ENCODE measurements around the gene KLHL42.
"Not testable (repeated sequence)": the region's sequence is repeated elsewhere in the genome, so short reads cannot be mapped to it uniquely, and the experiment has no call there.

KLHL42 gene

DNA sequence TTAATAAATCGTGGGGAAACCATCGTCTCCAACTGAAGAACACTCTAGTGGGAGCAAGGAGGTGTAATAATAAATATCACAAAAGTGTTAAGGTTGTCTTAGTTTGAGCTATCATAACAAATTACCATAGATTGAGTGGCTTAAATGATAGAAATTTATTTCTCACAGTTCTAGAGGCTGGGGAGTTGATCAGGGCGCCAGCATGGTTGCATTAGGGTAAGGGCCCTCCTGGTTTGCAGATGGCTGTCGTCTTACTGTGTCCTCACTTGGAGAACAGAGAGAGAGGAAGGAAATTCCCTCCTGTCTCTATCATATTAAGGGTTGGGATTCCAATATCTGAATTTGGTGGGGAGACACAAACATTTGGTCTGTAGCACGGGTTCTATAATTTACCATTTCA, 36.4 kb upstream of the KLHL42 start:
- TF ChIP-seq, protein P1, sequence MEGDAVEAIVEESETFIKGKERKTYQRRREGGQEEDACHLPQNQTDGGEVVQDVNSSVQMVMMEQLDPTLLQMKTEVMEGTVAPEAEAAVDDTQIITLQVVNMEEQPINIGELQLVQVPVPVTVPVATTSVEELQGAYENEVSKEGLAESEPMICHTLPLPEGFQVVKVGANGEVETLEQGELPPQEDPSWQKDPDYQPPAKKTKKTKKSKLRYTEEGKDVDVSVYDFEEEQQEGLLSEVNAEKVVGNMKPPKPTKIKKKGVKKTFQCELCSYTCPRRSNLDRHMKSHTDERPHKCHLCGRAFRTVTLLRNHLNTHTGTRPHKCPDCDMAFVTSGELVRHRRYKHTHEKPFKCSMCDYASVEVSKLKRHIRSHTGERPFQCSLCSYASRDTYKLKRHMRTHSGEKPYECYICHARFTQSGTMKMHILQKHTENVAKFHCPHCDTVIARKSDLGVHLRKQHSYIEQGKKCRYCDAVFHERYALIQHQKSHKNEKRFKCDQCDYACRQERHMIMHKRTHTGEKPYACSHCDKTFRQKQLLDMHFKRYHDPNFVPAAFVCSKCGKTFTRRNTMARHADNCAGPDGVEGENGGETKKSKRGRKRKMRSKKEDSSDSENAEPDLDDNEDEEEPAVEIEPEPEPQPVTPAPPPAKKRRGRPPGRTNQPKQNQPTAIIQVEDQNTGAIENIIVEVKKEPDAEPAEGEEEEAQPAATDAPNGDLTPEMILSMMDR (IDR thresholded peaks at IDR 0.05) = no peak
- peaks cover 5% of the 10 kb centered on the region for H3K79me2 ChIP-seq
- H3K4me3 ChIP-seq (ENCODE audit: low read depth, low read length) = no peak overlapping the region
- no peak overlapping the region for H3K4me2 ChIP-seq (ENCODE audit: low read length)
- no peaks in the 10 kb centered on the region for H3K4me1 ChIP-seq
- H3K36me3 ChIP-seq (ENCODE audit: control insufficient read depth, insufficient read depth, low read length) = no peaks in the 10 kb centered on the region
- H3K27me3 ChIP-seq (ENCODE audit: control insufficient read depth, insufficient read depth, low read length) = no peaks in the 10 kb centered on the region
- no peak overlapping the region for H2AFZ ChIP-seq
- H3K9ac ChIP-seq = no peak overlapping the region
- H3K9me3 ChIP-seq (ENCODE audit: control insufficient read depth, low read length) = no peaks in the 10 kb centered on the region
- H3K27ac ChIP-seq = no peak overlapping the region

DNA sequence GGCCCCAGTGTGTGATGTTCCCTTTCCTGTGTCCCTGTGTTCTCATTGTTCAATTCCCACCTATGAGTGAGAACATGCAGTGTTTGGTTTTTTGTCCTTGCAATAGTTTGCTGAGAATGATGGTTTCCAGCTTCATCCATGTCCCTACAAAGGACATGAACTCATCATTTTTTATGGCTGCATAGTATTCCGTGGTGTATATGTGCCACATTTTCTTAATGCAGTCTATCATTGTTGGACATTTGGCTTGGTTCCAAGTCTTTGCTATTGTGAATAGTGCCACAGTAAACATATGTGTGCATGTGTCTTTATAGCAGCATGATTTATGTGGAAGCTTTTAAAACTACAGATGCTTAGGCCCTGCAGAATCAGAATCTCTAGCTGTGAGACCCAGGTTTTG, 34.3 kb upstream of the KLHL42 start:
- H3K4me2 ChIP-seq (ENCODE audit: low read length); H3K9ac ChIP-seq; H2AFZ ChIP-seq; H3K4me1 ChIP-seq; H3K27ac ChIP-seq; H3K4me3 ChIP-seq (ENCODE audit: low read depth, low read length); H3K27me3 ChIP-seq (ENCODE audit: control insufficient read depth, insufficient read depth, low read length); H3K36me3 ChIP-seq (ENCODE audit: control insufficient read depth, insufficient read depth, low read length); H3K79me2 ChIP-seq; H3K9me3 ChIP-seq (ENCODE audit: control insufficient read depth, low read length): not testable (repeated sequence)

DNA sequence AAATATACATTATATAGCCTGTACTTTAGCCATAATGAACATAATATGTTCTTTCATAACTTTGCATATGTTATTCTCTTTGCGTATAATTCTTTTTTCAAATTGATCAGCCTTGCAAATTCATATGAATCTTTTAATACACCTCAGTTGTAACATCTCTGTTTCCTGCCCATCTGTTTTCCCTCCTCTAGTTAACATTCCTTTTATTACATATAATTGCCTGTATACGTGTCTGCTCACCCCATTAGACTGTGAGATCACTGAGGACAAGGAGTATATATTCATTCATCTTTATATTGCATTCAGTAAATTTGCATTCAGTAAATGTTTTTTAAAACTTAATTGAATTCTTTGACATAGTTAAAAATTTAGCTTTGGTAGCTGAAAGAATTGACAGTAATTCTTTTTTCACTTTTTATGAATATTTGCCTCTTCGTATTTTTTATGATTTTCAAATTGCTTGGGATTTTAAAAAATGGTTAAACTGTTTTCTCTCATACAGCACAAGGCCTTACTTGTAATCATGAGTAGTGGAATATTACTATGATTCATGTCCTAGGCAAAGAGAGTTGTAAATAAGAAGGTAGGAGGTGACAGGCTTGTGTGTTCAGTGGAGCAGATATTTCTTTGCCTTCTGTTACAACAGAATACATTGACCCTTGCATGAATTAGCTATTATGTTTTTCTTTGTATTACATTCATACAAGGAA, 32.8 kb upstream of the KLHL42 start:
- Histone ChIP-seq H3K27me3 (ENCODE audit: control insufficient read depth, insufficient read depth, low read length) (no peaks in the 10 kb centered on the region), H3K27ac (no peak overlapping the region), H3K9me3 (ENCODE audit: control insufficient read depth, low read length) (no peaks in the 10 kb centered on the region), H3K4me3 (ENCODE audit: low read depth, low read length) (no peak overlapping the region), H3K9ac (no peak overlapping the region), H2AFZ (no peak overlapping the region), H3K36me3 (ENCODE audit: control insufficient read depth, insufficient read depth, low read length) (no peaks in the 10 kb centered on the region), H3K4me2 (ENCODE audit: low read length) (no peak overlapping the region), H3K4me1 (no peaks in the 10 kb centered on the region), H3K79me2 (peaks cover 7% of the 10 kb centered on the region)
- TF ChIP-seq, protein P1 (IDR thresholded peaks at IDR 0.05) = no peak

DNA sequence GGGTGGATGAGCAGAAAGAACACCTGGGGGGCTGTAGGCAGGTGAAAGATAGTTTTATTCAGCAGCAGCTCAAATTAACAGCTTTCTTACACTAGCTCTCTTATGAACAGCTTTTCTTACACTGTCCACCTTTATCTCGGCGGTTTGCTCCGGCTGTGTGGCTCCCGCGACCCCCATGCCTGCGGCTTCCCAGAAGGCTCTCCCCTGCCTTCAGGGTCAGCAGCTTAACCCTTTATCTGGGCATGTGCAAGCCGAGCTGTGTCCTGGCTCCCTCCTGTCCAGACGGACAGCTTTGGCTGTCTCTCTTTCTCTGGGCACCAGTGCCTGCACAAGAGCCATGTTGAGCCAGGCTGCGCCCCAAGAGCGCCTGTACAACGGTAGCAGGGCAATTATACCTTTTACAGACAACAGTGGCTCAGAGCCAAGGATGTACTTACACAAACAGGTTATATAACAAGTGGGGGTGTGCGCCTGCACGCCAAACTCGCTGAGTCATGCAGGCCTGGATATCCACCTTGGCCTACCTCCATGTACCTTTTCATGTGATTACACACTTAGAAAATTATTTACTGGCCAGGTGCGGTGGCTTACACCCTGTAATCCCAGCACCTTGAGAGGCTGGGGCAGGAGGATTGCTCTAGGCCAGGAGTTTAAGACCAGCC, 28.5 kb upstream of the KLHL42 start:
- Histone ChIP-seq H3K4me3 (ENCODE audit: low read depth, low read length) (no peak overlapping the region), H3K27me3 (ENCODE audit: control insufficient read depth, insufficient read depth, low read length) (no peaks in the 10 kb centered on the region), H3K4me1 (no peaks in the 10 kb centered on the region), H2AFZ (no peak overlapping the region), H3K9me3 (ENCODE audit: control insufficient read depth, low read length) (no peaks in the 10 kb centered on the region), H3K36me3 (ENCODE audit: control insufficient read depth, insufficient read depth, low read length) (no peaks in the 10 kb centered on the region), H3K4me2 (ENCODE audit: low read length) (no peak overlapping the region), H3K79me2 (peaks cover 2% of the 10 kb centered on the region), H3K9ac (no peak overlapping the region), H3K27ac (no peak overlapping the region)
- TF ChIP-seq, protein P1 (IDR thresholded peaks at IDR 0.05) = no peak

DNA sequence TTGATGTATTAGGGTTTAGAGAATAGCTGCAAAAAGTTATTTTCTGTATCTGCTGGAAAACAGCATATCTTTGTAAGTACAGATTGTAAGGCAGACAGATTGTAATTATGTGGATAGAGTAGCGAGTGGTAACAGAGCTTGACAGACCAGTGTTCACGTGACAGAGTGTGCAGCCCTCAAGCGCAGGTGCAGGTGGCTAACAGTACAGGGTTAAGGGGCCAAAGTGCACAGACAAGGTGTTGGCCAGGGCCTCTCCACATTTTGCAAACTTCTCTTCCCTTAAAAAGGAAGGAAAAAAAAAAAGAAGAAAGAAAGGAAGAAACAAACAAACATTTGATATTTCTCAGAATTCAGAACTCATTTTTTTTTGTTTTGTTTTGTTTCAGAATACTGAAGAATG, 25.2 kb upstream of the KLHL42 start:
- no peaks in the 10 kb centered on the region for H3K36me3 ChIP-seq (ENCODE audit: control insufficient read depth, insufficient read depth, low read length)
- no peak overlapping the region for H3K27ac ChIP-seq

More for the DNA sequence above, 25.2 kb upstream of the KLHL42 start:
- Histone ChIP-seq H3K27me3 (ENCODE audit: control insufficient read depth, insufficient read depth, low read length) (no peaks in the 10 kb centered on the region), H3K4me3 (ENCODE audit: low read depth, low read length) (no peak overlapping the region), H2AFZ (no peak overlapping the region), H3K4me1 (no peaks in the 10 kb centered on the region), H3K79me2 (peaks cover 2% of the 10 kb centered on the region), H3K4me2 (ENCODE audit: low read length) (no peak overlapping the region), H3K9me3 (ENCODE audit: control insufficient read depth, low read length) (no peaks in the 10 kb centered on the region), H3K9ac (no peak overlapping the region)
- TF ChIP-seq, protein P1 (IDR thresholded peaks at IDR 0.05) = no peak

All from parathyroid adenoma (tissue), 2 donors.